WTC11 (cell line): ENCODE measurements around the gene FABP1. TPM values are rescaled to one million over a fixed set of nuclear protein-coding genes. Genes with fewer than 3 reads are reported as not detected.

Experiments used
- ATAC-seq: fragments of 200-7000 bp; cut with Tn5 transposase; 2 replicates; pipeline ENCODE4 v1.10.0; 2021; ENCODE audit warnings: mild to moderate bottlenecking, moderate library complexity
- CTCF ChIA-PET: fragments of 300-600 bp; sonication (Branson Sonifier 250); formaldehyde crosslinking; loops from one replicate; lab custom pipeline; 2021; ENCODE audit warnings: antibody characterized with exemption; lab: Charles Lee
- POLR2A ChIA-PET: fragments of 350-600 bp; sonication (Branson Sonifier 250); formaldehyde crosslinking; loops from one replicate; lab custom pipeline; 2021; ENCODE audit warnings: antibody characterized with exemption; lab: Charles Lee
- DNase-seq: peaks from one replicate; pipeline ENCODE4 v3.0.0; 2021; ENCODE audit warnings: low spot score
- H3K27ac Mint-ChIP-seq: 2 replicates; pipeline ENCODE4 v1.8.0; 2021; ENCODE audit warnings: mixed read lengths
- H3K27me3 Mint-ChIP-seq: 2 replicates; pipeline ENCODE4 v1.8.0; 2021; ENCODE audit warnings: low read depth, mild to moderate bottlenecking, moderate library complexity, mixed read lengths
- H3K36me3 Mint-ChIP-seq: 2 replicates; pipeline ENCODE4 v1.8.0; 2021; ENCODE audit warnings: mixed read lengths
- H3K4me1 Mint-ChIP-seq: 2 replicates; pipeline ENCODE4 v1.8.0; 2022; ENCODE audit warnings: mixed read lengths
- H3K4me3 Mint-ChIP-seq: 2 replicates; pipeline ENCODE4 v1.8.0; 2021; ENCODE audit warnings: mild to moderate bottlenecking, moderate library complexity, mixed read lengths
- H3K9me3 Mint-ChIP-seq: 2 replicates; pipeline ENCODE4 v1.8.0; 2021; ENCODE audit warnings: mixed read lengths
- ARID4B ChIP-seq: sonication (generic); formaldehyde crosslinking; IDR thresholded peaks from 2 replicates; pipeline ENCODE4 v1.8.0; 2023; ENCODE audit warnings: missing genetic modification reagents, mild to moderate bottlenecking, borderline replicate concordance
- ATF1 ChIP-seq: sonication (generic); formaldehyde crosslinking; IDR thresholded peaks from 2 replicates; pipeline ENCODE4 v1.8.1; 2023; ENCODE audit warnings: mild to moderate bottlenecking, moderate library complexity, missing genetic modification reagents
- ATF2 ChIP-seq: sonication (generic); formaldehyde crosslinking; IDR thresholded peaks from 2 replicates; pipeline ENCODE4 v1.8.1; 2022; ENCODE audit warnings: low read depth, missing genetic modification reagents, borderline replicate concordance
- ATF3 ChIP-seq: sonication (generic); formaldehyde crosslinking; conservative IDR thresholded peaks from 2 replicates; pipeline ENCODE4 v1.8.1; 2022; ENCODE audit warnings: mild to moderate bottlenecking, missing genetic modification reagents
- CREM ChIP-seq: sonication (generic); formaldehyde crosslinking; IDR thresholded peaks from 2 replicates; pipeline ENCODE4 v1.8.1; 2022; ENCODE audit warnings: mild to moderate bottlenecking, missing genetic modification reagents, moderate library complexity
- ESRRA ChIP-seq: sonication (generic); formaldehyde crosslinking; IDR thresholded peaks from 2 replicates; pipeline ENCODE4 v1.8.1; 2022; ENCODE audit warnings: mild to moderate bottlenecking, missing genetic modification reagents, borderline replicate concordance
- ETV6 ChIP-seq: sonication (generic); formaldehyde crosslinking; IDR thresholded peaks from 2 replicates; pipeline ENCODE4 v1.8.1; 2022; ENCODE audit warnings: mild to moderate bottlenecking, missing genetic modification reagents
- FOXJ3 ChIP-seq: sonication (generic); formaldehyde crosslinking; IDR thresholded peaks from 2 replicates; pipeline ENCODE4 v1.9.0; 2021; ENCODE audit warnings: missing genetic modification reagents, mild to moderate bottlenecking, borderline replicate concordance
- FOXP1 ChIP-seq: sonication (generic); formaldehyde crosslinking; IDR thresholded peaks from 2 replicates; pipeline ENCODE4 v1.8.0; 2022; ENCODE audit warnings: missing genetic modification reagents, mild to moderate bottlenecking, moderate library complexity, borderline replicate concordance
- GTF2I ChIP-seq: fragments of 250-450 bp; sonication (Bioruptor Pico); conservative IDR thresholded peaks from 2 replicates; pipeline ENCODE4 v1.4.0; 2021; ENCODE audit warnings: mild to moderate bottlenecking
- PRRX2 ChIP-seq: fragments of 250-450 bp; sonication (Bioruptor Pico); IDR thresholded peaks from 2 replicates; pipeline ENCODE4 v1.8.0; 2021; ENCODE audit warnings: mild to moderate bottlenecking
- SMAD3 ChIP-seq: sonication (generic); formaldehyde crosslinking; IDR thresholded peaks from 2 replicates; pipeline ENCODE4 v1.8.0; 2022; ENCODE audit warnings: missing genetic modification reagents, mild to moderate bottlenecking, borderline replicate concordance
- TEAD4 ChIP-seq: sonication (generic); formaldehyde crosslinking; IDR thresholded peaks from 2 replicates; pipeline ENCODE4 v1.8.0; 2022; ENCODE audit warnings: mild to moderate bottlenecking, missing genetic modification reagents
- ZNF263 ChIP-seq: sonication (generic); formaldehyde crosslinking; IDR thresholded peaks from 2 replicates; pipeline ENCODE4 v1.8.1; 2022; ENCODE audit warnings: low read depth, mild to moderate bottlenecking, moderate library complexity, missing genetic modification reagents
- ZNF425 ChIP-seq: fragments of 250-450 bp; sonication (Bioruptor Pico); conservative IDR thresholded peaks from 2 replicates; pipeline ENCODE4 v1.9.0; 2021; ENCODE audit warnings: mild to moderate bottlenecking
- total RNA-seq: library from RNA; stranded (reverse); gene quantifications from 3 replicates; pipeline ENCODE4 v1.2.3, GENCODE V29; 2021
- TF ChIP-seq, protein P1 (sequence below): fragments of 250-450 bp; sonication (Bioruptor Pico); IDR thresholded peaks from 2 replicates; pipeline ENCODE4 v1.9.0; 2021; ENCODE audit warnings: mild to moderate bottlenecking, borderline replicate concordance
- TF ChIP-seq, protein P2 (sequence below): sonication (generic); formaldehyde crosslinking; IDR thresholded peaks from 2 replicates; pipeline ENCODE4 v1.8.1; 2022; ENCODE audit warnings: mild to moderate bottlenecking, missing genetic modification reagents, moderate library complexity, borderline replicate concordance
- TF ChIP-seq, protein P3 (sequence below): sonication (generic); formaldehyde crosslinking; IDR thresholded peaks from 2 replicates; pipeline ENCODE4 v1.8.0; 2023; ENCODE audit warnings: missing genetic modification reagents

FABP1 gene
- total RNA-seq, 1 experiment from 2014 or later: 0.46 TPM

- H3K27ac Mint-ChIP-seq: no peak overlapping the region
- H3K36me3 Mint-ChIP-seq: no peaks in the 10 kb centered on the region
- no peaks in the 10 kb centered on the region for H3K9me3 Mint-ChIP-seq
- DNase-seq (no peak), ATAC-seq (no peak)
- POLR2A ChIA-PET: interaction anchor here (0.6 kb wide), 1 partner anchor 55 kb away, joined by 5 read pairs; no protein-coding TSS in a partner anchor
- TF ChIP-seq ATF1 (CRISPR knock-in tag) (no peak), CREM (CRISPR knock-in tag) (no peak), ZNF263 (no peak), GTF2I (CRISPR knock-in tag) (no peak), SMAD3 (no peak), ATF2 (CRISPR knock-in tag) (no peak), ESRRA (CRISPR knock-in tag) (no peak), FOXP1 (CRISPR knock-in tag) (no peak), ZNF425 (no peak), TEAD4 (no peak), ARID4B (CRISPR knock-in tag) (no peak), ATF3 (CRISPR knock-in tag) (no peak), FOXJ3 (CRISPR knock-in tag) (no peak), PRRX2 (CRISPR knock-in tag) (no peak), ETV6 (CRISPR knock-in tag) (no peak)
- TF ChIP-seq, protein P1, sequence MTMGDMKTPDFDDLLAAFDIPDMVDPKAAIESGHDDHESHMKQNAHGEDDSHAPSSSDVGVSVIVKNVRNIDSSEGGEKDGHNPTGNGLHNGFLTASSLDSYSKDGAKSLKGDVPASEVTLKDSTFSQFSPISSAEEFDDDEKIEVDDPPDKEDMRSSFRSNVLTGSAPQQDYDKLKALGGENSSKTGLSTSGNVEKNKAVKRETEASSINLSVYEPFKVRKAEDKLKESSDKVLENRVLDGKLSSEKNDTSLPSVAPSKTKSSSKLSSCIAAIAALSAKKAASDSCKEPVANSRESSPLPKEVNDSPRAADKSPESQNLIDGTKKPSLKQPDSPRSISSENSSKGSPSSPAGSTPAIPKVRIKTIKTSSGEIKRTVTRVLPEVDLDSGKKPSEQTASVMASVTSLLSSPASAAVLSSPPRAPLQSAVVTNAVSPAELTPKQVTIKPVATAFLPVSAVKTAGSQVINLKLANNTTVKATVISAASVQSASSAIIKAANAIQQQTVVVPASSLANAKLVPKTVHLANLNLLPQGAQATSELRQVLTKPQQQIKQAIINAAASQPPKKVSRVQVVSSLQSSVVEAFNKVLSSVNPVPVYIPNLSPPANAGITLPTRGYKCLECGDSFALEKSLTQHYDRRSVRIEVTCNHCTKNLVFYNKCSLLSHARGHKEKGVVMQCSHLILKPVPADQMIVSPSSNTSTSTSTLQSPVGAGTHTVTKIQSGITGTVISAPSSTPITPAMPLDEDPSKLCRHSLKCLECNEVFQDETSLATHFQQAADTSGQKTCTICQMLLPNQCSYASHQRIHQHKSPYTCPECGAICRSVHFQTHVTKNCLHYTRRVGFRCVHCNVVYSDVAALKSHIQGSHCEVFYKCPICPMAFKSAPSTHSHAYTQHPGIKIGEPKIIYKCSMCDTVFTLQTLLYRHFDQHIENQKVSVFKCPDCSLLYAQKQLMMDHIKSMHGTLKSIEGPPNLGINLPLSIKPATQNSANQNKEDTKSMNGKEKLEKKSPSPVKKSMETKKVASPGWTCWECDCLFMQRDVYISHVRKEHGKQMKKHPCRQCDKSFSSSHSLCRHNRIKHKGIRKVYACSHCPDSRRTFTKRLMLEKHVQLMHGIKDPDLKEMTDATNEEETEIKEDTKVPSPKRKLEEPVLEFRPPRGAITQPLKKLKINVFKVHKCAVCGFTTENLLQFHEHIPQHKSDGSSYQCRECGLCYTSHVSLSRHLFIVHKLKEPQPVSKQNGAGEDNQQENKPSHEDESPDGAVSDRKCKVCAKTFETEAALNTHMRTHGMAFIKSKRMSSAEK: no peak
- TF ChIP-seq, protein P2, sequence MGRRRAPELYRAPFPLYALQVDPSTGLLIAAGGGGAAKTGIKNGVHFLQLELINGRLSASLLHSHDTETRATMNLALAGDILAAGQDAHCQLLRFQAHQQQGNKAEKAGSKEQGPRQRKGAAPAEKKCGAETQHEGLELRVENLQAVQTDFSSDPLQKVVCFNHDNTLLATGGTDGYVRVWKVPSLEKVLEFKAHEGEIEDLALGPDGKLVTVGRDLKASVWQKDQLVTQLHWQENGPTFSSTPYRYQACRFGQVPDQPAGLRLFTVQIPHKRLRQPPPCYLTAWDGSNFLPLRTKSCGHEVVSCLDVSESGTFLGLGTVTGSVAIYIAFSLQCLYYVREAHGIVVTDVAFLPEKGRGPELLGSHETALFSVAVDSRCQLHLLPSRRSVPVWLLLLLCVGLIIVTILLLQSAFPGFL (CRISPR knock-in tag): no peak
- TF ChIP-seq, protein P3, sequence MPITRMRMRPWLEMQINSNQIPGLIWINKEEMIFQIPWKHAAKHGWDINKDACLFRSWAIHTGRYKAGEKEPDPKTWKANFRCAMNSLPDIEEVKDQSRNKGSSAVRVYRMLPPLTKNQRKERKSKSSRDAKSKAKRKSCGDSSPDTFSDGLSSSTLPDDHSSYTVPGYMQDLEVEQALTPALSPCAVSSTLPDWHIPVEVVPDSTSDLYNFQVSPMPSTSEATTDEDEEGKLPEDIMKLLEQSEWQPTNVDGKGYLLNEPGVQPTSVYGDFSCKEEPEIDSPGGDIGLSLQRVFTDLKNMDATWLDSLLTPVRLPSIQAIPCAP (CRISPR knock-in tag): no peak
- CTCF ChIA-PET: interaction anchor here (2.5 kb wide), 1 partner anchor 37 kb away, joined by 11 read pairs; no protein-coding TSS in a partner anchor
- peaks cover 29% of the 10 kb centered on the region for H3K4me1 Mint-ChIP-seq
- no peak overlapping the region for H3K4me3 Mint-ChIP-seq
- no peaks in the 10 kb centered on the region for H3K27me3 Mint-ChIP-seq
Observed at GRCh38 chr2:88097192-88097591, 30.7 kb downstream of the FABP1 start.
